HUES48 (cell line): ENCODE measurements around the gene ZNF438.
"Not testable (repeated sequence)": the region's sequence is repeated elsewhere in the genome, so short reads cannot be mapped to it uniquely, and the experiment has no call there.

Experiments
- H3K27ac ChIP-seq: one replicate; pipeline ENCODE4 v1.7.0; 2013; ENCODE audit warnings: low read depth, low read length, inconsistent platforms
- H3K27me3 ChIP-seq: 2 replicates; pipeline ENCODE4 v1.6.1; 2013; ENCODE audit warnings: mild to moderate bottlenecking, low read length; ENCODE audit not compliant: control insufficient read depth, insufficient read depth
- H3K36me3 ChIP-seq: 2 replicates; pipeline ENCODE4 v1.6.1; 2013; ENCODE audit warnings: low read length; ENCODE audit not compliant: control insufficient read depth, insufficient read depth
- H3K4me1 ChIP-seq: 2 replicates; pipeline ENCODE4 v1.6.1; 2013; ENCODE audit warnings: mild to moderate bottlenecking, low read length; ENCODE audit not compliant: control insufficient read depth, insufficient read depth
- H3K4me3 ChIP-seq: 2 replicates; pipeline ENCODE4 v1.5.1; 2013; ENCODE audit warnings: mild to moderate bottlenecking, low read depth, low read length
- H3K9ac ChIP-seq: 2 replicates; pipeline ENCODE4 v1.6.1; 2013; ENCODE audit warnings: mild to moderate bottlenecking, low read depth, low read length, moderate library complexity
- H3K9me3 ChIP-seq: 2 replicates; pipeline ENCODE4 v1.6.1; 2013; ENCODE audit warnings: low read length; ENCODE audit not compliant: control insufficient read depth, insufficient read depth

ZNF438 gene

DNA sequence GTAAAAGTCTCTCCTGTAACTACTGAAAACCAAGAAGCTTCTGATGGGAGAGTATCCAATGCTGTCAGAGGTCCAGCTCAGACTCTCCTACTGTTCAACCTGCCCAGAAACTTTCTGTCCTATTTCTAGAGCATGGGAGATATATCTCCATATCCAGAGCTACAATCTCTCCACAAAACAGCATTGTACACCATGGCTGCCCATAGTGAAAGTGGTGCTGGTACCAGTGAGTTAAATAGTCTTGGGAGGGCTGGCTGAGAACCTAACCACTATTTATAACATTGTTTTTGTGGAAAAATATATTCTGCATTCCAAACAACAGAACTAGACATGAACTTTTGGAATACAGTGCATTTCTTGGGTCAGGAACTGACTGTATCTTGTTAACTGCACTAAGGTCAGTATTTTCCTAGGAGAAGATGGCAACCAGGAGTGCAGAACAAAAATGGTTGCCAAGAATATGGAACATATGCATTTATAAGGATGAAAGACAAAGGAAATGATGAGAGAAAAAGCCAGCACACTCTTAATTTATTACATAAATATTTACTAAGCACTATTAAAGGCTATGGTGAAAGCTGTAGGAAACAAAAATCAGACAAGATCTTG lies 91.9 kb downstream of the ZNF438 start:
- Histone ChIP-seq H3K4me3 (no peak overlapping the region), H3K27ac (no peak overlapping the region), H3K4me1 (peaks cover 6% of the 10 kb centered on the region; the same call in 1 of the 2 replicates), H3K36me3 (no peaks in the 10 kb centered on the region), H3K9ac (no peak overlapping the region), H3K9me3 (no peaks in the 10 kb centered on the region), H3K27me3 (no peaks in the 10 kb centered on the region)

DNA sequence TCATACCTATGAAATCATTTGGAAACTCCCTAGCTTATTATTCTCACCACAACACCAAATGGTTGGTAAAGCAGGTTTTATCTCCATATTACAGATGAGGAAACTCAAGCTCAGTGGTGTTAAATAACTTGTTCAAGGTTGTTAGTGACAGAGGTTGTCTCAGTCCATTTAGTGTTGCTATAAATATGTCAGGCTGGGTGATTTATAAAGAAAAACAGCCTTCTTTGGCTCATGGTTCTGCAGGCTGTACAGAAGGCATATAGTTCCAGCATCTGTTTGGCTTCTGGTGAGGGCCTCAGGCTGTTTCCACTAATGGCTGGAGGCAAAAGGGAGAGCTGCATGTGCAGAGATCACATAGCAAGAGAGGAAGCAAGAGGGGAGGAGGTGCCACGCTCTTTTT lies 96.6 kb downstream of the ZNF438 start:
- H3K4me1 ChIP-seq = no peaks in the 10 kb centered on the region
- no peak overlapping the region for H3K27ac ChIP-seq
- H3K36me3 ChIP-seq = no peaks in the 10 kb centered on the region
- no peak overlapping the region for H3K9ac ChIP-seq
- no peak overlapping the region for H3K4me3 ChIP-seq
- peaks cover 11% of the 10 kb centered on the region for H3K9me3 ChIP-seq
- no peaks in the 10 kb centered on the region for H3K27me3 ChIP-seq

DNA sequence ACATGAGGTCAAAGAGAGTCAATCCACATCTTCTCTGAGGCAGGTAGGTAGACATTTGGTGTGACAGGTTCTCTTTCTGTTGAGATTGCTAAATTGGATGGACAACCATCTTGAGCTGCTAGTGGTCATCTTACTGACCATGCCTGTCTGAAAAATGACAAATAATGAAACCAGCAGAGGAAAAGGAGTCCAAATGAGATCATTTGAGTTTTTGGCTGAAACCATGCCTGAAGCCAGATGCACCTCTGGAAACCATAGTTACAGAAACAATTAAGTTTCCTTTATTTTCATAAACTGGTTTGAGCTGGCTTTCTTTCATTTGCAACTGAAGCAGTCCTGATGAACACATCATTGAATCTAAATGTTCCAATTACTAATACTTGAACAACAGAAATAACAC lies 100.6 kb downstream of the ZNF438 start:
- H3K4me1 ChIP-seq = no peaks in the 10 kb centered on the region
- peaks cover 11% of the 10 kb centered on the region for H3K9me3 ChIP-seq
- H3K4me3 ChIP-seq = no peak overlapping the region
- H3K27me3 ChIP-seq = no peaks in the 10 kb centered on the region
- no peak overlapping the region for H3K27ac ChIP-seq
- H3K9ac ChIP-seq = no peak overlapping the region
- no peaks in the 10 kb centered on the region for H3K36me3 ChIP-seq

DNA sequence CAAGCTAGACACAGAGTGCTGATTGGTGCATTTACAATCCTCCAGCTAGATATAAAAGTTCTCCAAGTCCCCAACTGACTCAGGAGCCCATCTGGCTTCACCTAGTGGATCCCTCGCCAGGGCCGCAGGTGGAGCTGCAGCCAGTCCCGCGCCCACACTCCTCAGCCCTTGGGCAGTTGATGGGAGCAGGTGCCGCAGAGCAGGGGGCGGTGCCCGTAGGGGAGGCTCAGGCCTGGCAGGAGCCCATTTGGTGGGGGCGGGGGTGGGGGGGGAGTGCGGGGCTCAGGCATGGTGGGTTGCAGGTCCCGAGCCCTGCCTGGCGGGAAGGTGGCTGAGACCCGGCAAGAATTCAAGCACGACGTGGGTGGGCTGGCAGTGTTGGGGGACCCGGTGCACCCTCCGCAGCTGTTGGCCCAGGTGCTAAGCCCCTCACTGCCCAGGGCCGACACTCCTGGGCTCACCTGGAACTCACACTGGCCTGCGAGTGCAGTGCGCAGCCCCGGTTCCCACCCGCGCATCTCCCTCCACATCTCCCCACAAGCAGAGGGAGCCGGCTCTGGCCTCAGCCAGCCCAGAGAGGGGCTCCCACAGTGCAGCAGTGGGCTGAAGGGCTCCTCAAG lies 101.7 kb downstream of the ZNF438 start:
- Histone ChIP-seq H3K27me3 (no peaks in the 10 kb centered on the region), H3K4me1 (no peaks in the 10 kb centered on the region), H3K27ac (no peak overlapping the region), H3K9ac (no peak overlapping the region), H3K4me3 (no peak overlapping the region), H3K36me3 (no peaks in the 10 kb centered on the region), H3K9me3 (peaks cover 11% of the 10 kb centered on the region)

DNA sequence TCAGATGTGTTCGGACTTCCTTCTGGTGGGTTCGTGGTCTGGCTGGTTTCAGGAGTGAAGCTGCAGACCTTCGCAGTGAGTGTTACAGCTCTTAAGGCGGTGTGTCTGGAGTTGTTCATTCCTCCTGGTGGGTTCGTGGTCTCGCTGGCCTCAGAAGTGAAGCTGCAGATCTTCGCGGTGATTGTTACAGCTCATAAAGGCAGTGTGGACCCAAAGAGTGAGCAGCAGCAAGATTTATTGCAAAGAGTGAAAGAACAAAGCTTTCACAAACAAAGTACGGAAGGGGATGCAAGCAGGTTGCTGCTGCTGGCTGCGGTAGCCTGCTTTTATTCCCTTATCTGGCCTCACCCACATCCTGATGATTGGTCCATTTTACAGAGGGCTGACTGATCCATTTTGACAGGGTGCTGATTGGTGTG lies 102.3 kb downstream of the ZNF438 start:
- H3K36me3 ChIP-seq, H3K4me3 ChIP-seq, H3K27me3 ChIP-seq, H3K4me1 ChIP-seq, H3K27ac ChIP-seq, H3K9ac ChIP-seq: not testable (repeated sequence)
- H3K9me3 ChIP-seq = peaks cover 13% of the 10 kb centered on the region

DNA sequence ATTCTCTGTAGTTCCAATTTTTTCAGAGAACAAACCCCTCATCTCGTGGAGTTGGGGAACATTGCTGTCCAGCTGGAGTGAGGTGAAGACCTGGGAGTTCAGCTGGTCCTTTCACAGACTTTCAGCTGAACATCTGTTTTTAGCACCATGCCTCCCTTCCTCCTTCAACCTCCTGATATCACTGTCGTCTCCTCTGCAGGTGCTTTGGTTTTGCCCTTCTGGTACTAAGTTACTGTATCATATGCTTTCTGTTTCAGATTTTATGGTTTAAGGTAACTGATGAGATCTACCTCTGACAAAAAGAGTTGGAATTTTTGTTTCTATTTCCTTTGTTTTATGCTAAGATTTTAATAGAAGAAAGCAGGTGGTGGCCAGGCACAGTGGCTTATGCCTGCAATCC lies 102.9 kb downstream of the ZNF438 start:
- Histone ChIP-seq H3K9me3 (peaks cover 17% of the 10 kb centered on the region), H3K36me3 (no peaks in the 10 kb centered on the region), H3K4me1 (no peaks in the 10 kb centered on the region), H3K27ac (no peak overlapping the region), H3K4me3 (no peak overlapping the region), H3K9ac (no peak overlapping the region), H3K27me3 (no peaks in the 10 kb centered on the region)

DNA sequence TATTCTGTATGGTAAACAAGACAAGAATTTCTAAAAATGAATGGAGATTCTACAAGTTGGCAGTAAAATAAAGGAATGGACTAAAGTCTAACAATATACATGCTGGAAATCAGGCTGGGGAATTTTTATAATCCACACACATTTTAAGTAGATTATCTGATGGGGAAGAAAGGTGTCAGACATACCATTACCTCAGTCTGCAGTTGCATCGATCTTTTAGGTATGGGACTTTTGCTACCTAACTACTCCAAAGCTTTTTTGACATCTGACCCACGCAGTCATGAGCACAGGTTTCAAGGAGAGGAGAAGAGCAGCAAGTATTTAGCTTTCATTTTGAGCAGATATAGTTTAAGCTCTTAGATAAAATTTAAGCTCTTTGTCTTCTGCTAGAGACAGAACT lies 113.0 kb downstream of the ZNF438 start:
- no peak overlapping the region for H3K4me3 ChIP-seq
- no peaks in the 10 kb centered on the region for H3K36me3 ChIP-seq
- H3K9me3 ChIP-seq = no peaks in the 10 kb centered on the region
- no peak overlapping the region for H3K27ac ChIP-seq
- no peak overlapping the region for H3K9ac ChIP-seq
- peaks cover 4% of the 10 kb centered on the region; the same call in 1 of the 2 replicates for H3K4me1 ChIP-seq
- no peaks in the 10 kb centered on the region for H3K27me3 ChIP-seq

DNA sequence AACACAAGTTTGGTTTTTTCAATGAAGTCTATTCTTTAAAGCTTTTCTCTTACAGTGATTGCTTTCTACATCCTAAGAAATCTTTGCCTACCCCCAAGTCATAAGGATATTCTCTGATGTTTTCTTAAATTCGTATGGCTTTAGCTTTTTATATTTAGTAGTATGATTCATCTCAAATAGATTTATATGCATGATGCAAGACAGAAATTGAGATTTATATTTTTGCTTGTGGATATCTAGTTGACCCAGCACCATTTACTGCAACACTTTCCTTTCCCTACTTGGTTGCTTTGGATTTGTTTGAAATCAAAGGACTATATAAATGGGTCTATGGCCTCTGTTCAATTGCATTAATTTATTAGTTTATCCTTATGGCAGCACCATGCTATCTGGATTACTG lies 113.9 kb downstream of the ZNF438 start:
- Histone ChIP-seq H3K27me3 (no peaks in the 10 kb centered on the region), H3K27ac (no peak overlapping the region), H3K36me3 (no peaks in the 10 kb centered on the region), H3K4me1 (peaks cover 4% of the 10 kb centered on the region; the same call in 1 of the 2 replicates), H3K4me3 (no peak overlapping the region), H3K9ac (no peak overlapping the region), H3K9me3 (no peaks in the 10 kb centered on the region)

DNA sequence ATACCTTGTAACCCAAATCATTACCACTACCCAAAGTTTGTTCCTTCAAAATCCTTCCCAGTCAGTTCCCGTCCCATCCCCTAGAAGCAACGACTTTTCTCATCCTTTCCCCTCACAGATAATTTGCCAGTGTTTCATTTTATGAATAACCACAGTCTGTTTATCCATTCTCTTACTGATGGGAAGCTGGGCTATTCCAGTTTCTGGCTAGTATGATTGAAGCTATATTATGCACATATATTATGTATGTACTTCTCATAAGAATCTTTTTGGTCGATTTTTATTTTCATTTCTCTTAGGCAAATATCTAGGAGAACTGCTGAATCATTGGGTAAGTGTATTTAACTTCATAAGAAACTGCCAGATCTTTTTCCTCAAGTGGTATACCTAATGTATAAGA lies 114.6 kb downstream of the ZNF438 start:
- no peak overlapping the region for H3K9ac ChIP-seq
- H3K27ac ChIP-seq = no peak overlapping the region
- H3K4me3 ChIP-seq = no peak overlapping the region
- H3K27me3 ChIP-seq = no peaks in the 10 kb centered on the region
- no peaks in the 10 kb centered on the region for H3K36me3 ChIP-seq
- H3K9me3 ChIP-seq = no peaks in the 10 kb centered on the region
- peaks cover 4% of the 10 kb centered on the region; the same call in 1 of the 2 replicates for H3K4me1 ChIP-seq

DNA sequence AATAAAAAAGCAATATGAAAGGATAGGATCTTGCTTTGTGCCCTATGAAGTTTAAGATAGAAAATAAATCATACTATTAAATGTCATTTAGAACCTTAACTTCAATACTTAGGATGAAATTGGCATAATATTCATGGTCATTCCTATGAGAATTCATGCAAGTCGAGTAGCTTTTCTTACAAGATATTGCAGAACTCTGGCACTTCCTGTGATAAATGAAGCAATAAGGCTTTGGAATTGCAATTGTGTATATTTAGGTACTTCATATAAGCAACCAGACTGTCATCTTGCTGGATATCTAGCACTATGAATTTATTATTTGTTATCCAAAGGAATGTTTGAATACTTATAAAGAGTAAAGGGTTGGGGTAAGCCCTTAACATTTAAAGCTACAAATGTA lies 116.5 kb downstream of the ZNF438 start:
- H3K9ac ChIP-seq = no peak overlapping the region
- no peak overlapping the region for H3K27ac ChIP-seq
- no peaks in the 10 kb centered on the region for H3K9me3 ChIP-seq
- no peaks in the 10 kb centered on the region for H3K36me3 ChIP-seq
- peaks cover 2% of the 10 kb centered on the region; the same call in 1 of the 2 replicates for H3K4me1 ChIP-seq
- no peaks in the 10 kb centered on the region for H3K27me3 ChIP-seq
- H3K4me3 ChIP-seq = no peak overlapping the region

DNA sequence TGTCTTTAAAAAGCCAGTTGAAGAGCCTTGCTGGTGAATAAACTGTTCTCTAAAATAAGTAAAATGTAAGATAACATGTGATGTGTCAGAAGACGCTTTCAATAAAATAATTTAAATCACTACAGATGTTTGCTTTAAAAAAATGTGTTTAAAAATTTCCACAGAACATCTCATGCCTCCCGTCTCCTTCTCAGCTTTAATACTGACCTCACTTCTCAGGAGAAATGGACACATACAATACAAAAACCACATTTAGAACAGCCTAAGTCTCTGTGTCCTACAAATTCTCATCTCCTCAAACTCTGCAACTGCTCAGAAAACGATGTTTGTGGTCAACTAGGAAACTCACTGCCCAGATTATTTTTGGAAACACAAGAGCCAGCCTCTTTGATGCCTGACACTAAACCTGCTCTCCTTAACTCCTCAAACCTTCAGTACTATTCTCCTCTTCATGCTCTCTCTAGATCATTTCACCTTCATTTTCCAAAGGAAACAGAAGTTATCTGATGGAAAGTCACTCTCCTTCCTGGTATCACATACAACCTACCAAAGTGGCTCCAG lies 120.3 kb downstream of the ZNF438 start:
- H3K4me1 ChIP-seq = no peaks in the 10 kb centered on the region
- H3K36me3 ChIP-seq = no peaks in the 10 kb centered on the region
- no peak overlapping the region for H3K4me3 ChIP-seq
- no peak overlapping the region for H3K9ac ChIP-seq
- H3K27ac ChIP-seq = no peak overlapping the region
- H3K27me3 ChIP-seq = no peaks in the 10 kb centered on the region
- no peaks in the 10 kb centered on the region for H3K9me3 ChIP-seq
